HEK293 (cell line): ENCODE measurements around the gene PTGES3L.

Source experiments
- BCL11A ChIP-seq: fragments of 450-650 bp; formaldehyde crosslinking; IDR thresholded peaks from 2 replicates; pipeline ENCODE4 v1.5.1; 2016; ENCODE audit warnings: low read depth, missing biosample characterization, missing genetic modification characterization
- EGR2 ChIP-seq: fragments of 450-650 bp; formaldehyde crosslinking; IDR thresholded peaks from 2 replicates; pipeline ENCODE4 v1.5.1; 2016; ENCODE audit warnings: low read depth, missing biosample characterization, missing genetic modification characterization
- FEZF1 ChIP-seq: fragments of 450-650 bp; formaldehyde crosslinking; IDR thresholded peaks from 2 replicates; pipeline ENCODE4 v1.5.1; 2016; ENCODE audit warnings: missing biosample characterization, missing genetic modification characterization
- GFI1B ChIP-seq: fragments of 450-650 bp; formaldehyde crosslinking; IDR thresholded peaks from 2 replicates; pipeline ENCODE4 v1.5.1; 2016; ENCODE audit warnings: missing biosample characterization, missing genetic modification characterization
- GLI4 ChIP-seq: fragments of 450-650 bp; formaldehyde crosslinking; IDR thresholded peaks from 2 replicates; pipeline ENCODE4 v1.5.1; 2016; ENCODE audit warnings: missing biosample characterization, missing genetic modification characterization
- ZBTB20 ChIP-seq: fragments of 450-650 bp; formaldehyde crosslinking; IDR thresholded peaks from 2 replicates; pipeline ENCODE4 v1.5.1; 2016; ENCODE audit warnings: missing biosample characterization, missing genetic modification characterization
- ZFP3 ChIP-seq: fragments of 450-650 bp; formaldehyde crosslinking; IDR thresholded peaks from 2 replicates; pipeline ENCODE4 v1.5.1; 2016; ENCODE audit warnings: low read depth, missing biosample characterization, missing genetic modification characterization
- ZNF10 ChIP-seq: fragments of 450-650 bp; formaldehyde crosslinking; IDR thresholded peaks from 2 replicates; pipeline ENCODE4 v1.5.1; 2017; ENCODE audit warnings: missing biosample characterization, missing genetic modification characterization
- ZNF133 ChIP-seq: fragments of 450-650 bp; formaldehyde crosslinking; IDR thresholded peaks from 2 replicates; pipeline ENCODE4 v1.5.1; 2016; ENCODE audit warnings: missing biosample characterization, missing genetic modification characterization
- ZNF148 ChIP-seq: fragments of 450-650 bp; formaldehyde crosslinking; IDR thresholded peaks from 2 replicates; pipeline ENCODE4 v1.5.0; 2017; ENCODE audit warnings: missing biosample characterization, missing genetic modification characterization, borderline replicate concordance
- ZNF155 ChIP-seq: fragments of 450-650 bp; formaldehyde crosslinking; IDR thresholded peaks from 2 replicates; pipeline ENCODE4 v1.5.1; 2016; ENCODE audit warnings: missing biosample characterization, missing genetic modification characterization
- ZNF169 ChIP-seq: fragments of 450-650 bp; formaldehyde crosslinking; IDR thresholded peaks from 2 replicates; pipeline ENCODE4 v1.5.1; 2016; ENCODE audit warnings: missing biosample characterization, missing genetic modification characterization
- ZNF19 ChIP-seq: fragments of 450-650 bp; formaldehyde crosslinking; IDR thresholded peaks from 2 replicates; pipeline ENCODE4; 2016; ENCODE audit warnings: missing biosample characterization, missing genetic modification characterization, low read depth
- ZNF202 ChIP-seq: fragments of 450-650 bp; formaldehyde crosslinking; IDR thresholded peaks from 2 replicates; pipeline ENCODE4 v1.5.1; 2016; ENCODE audit warnings: missing biosample characterization, missing genetic modification characterization, borderline replicate concordance
- ZNF223 ChIP-seq: fragments of 450-650 bp; formaldehyde crosslinking; IDR thresholded peaks from 2 replicates; pipeline ENCODE4 v1.5.1; 2016; ENCODE audit warnings: missing biosample characterization, missing genetic modification characterization
- ZNF449 ChIP-seq: fragments of 450-650 bp; formaldehyde crosslinking; IDR thresholded peaks from 2 replicates; pipeline ENCODE4 v1.5.1; 2017; ENCODE audit warnings: missing biosample characterization, mild to moderate bottlenecking, missing genetic modification characterization, moderate library complexity
- ZNF473 ChIP-seq: fragments of 450-650 bp; formaldehyde crosslinking; IDR thresholded peaks from 2 replicates; pipeline ENCODE4 v1.5.1; 2017; ENCODE audit warnings: missing biosample characterization, missing genetic modification characterization
- ZNF555 ChIP-seq: fragments of 450-650 bp; formaldehyde crosslinking; conservative IDR thresholded peaks from 2 replicates; pipeline ENCODE4 v1.5.1; 2017; ENCODE audit warnings: missing biosample characterization, mild to moderate bottlenecking, missing genetic modification characterization, inconsistent platforms
- ZNF664 ChIP-seq: fragments of 450-650 bp; formaldehyde crosslinking; IDR thresholded peaks from 2 replicates; pipeline ENCODE4 v1.5.1; 2016; ENCODE audit warnings: missing biosample characterization, missing genetic modification characterization
- ZNF707 ChIP-seq: fragments of 450-650 bp; formaldehyde crosslinking; IDR thresholded peaks from 2 replicates; pipeline ENCODE4 v1.5.1; 2016; ENCODE audit warnings: missing biosample characterization, missing genetic modification characterization
- TF ChIP-seq, protein P1 (sequence below): fragments of 450-650 bp; formaldehyde crosslinking; IDR thresholded peaks from 2 replicates; pipeline ENCODE4 v1.5.1; 2016; ENCODE audit warnings: missing biosample characterization, missing genetic modification characterization, low read depth
- TF ChIP-seq, protein P2 (sequence below): fragments of 450-650 bp; IDR thresholded peaks from 2 replicates; pipeline ENCODE4 v1.5.1; 2018; ENCODE audit warnings: missing biosample characterization, mild to moderate bottlenecking, missing genetic modification characterization
- TF ChIP-seq, protein P3 (sequence below): fragments of 450-650 bp; formaldehyde crosslinking; IDR thresholded peaks from 2 replicates; pipeline ENCODE4 v1.5.1; 2017; ENCODE audit warnings: missing biosample characterization, missing genetic modification characterization
- TF ChIP-seq, protein P4 (sequence below): fragments of 450-650 bp; formaldehyde crosslinking; IDR thresholded peaks from 2 replicates; pipeline ENCODE4 v1.5.1; 2016; ENCODE audit warnings: missing biosample characterization, missing genetic modification characterization, borderline replicate concordance

The PTGES3L gene

GRCh38 chr17:43021741-43022512 lies 42.0 kb upstream of the PTGES3L start, which contains the start of gene VAT1 (continued):
- TF ChIP-seq FEZF1 (tag by site-specific recombination): no peak
- no peak; the same call in 1 of the 2 replicates for TF ChIP-seq ZNF449 (tag by site-specific recombination)
- no peak for TF ChIP-seq ZFP3 (tag by site-specific recombination)
- TF ChIP-seq ZNF148 (tag by site-specific recombination): no peak
- TF ChIP-seq ZBTB20 (tag by site-specific recombination): peak; percentile 84
- peak; percentile 97 for TF ChIP-seq EGR2 (tag by site-specific recombination)
- TF ChIP-seq ZNF10 (tag by site-specific recombination): peak; percentile 43; the same call in 1 of the 2 replicates
- TF ChIP-seq, protein P1, sequence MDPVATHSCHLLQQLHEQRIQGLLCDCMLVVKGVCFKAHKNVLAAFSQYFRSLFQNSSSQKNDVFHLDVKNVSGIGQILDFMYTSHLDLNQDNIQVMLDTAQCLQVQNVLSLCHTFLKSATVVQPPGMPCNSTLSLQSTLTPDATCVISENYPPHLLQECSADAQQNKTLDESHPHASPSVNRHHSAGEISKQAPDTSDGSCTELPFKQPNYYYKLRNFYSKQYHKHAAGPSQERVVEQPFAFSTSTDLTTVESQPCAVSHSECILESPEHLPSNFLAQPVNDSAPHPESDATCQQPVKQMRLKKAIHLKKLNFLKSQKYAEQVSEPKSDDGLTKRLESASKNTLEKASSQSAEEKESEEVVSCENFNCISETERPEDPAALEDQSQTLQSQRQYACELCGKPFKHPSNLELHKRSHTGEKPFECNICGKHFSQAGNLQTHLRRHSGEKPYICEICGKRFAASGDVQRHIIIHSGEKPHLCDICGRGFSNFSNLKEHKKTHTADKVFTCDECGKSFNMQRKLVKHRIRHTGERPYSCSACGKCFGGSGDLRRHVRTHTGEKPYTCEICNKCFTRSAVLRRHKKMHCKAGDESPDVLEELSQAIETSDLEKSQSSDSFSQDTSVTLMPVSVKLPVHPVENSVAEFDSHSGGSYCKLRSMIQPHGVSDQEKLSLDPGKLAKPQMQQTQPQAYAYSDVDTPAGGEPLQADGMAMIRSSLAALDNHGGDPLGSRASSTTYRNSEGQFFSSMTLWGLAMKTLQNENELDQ: no peak
- no peak for TF ChIP-seq ZNF19 (tag by site-specific recombination)
- no peak for TF ChIP-seq GLI4 (tag by site-specific recombination)
- no peak for TF ChIP-seq ZNF169 (tag by site-specific recombination)
- no peak for TF ChIP-seq ZNF133 (tag by site-specific recombination)
- TF ChIP-seq, protein P2, sequence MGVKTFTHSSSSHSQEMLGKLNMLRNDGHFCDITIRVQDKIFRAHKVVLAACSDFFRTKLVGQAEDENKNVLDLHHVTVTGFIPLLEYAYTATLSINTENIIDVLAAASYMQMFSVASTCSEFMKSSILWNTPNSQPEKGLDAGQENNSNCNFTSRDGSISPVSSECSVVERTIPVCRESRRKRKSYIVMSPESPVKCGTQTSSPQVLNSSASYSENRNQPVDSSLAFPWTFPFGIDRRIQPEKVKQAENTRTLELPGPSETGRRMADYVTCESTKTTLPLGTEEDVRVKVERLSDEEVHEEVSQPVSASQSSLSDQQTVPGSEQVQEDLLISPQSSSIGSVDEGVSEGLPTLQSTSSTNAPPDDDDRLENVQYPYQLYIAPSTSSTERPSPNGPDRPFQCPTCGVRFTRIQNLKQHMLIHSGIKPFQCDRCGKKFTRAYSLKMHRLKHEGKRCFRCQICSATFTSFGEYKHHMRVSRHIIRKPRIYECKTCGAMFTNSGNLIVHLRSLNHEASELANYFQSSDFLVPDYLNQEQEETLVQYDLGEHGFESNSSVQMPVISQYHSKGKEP: no peak
- TF ChIP-seq, protein P3, sequence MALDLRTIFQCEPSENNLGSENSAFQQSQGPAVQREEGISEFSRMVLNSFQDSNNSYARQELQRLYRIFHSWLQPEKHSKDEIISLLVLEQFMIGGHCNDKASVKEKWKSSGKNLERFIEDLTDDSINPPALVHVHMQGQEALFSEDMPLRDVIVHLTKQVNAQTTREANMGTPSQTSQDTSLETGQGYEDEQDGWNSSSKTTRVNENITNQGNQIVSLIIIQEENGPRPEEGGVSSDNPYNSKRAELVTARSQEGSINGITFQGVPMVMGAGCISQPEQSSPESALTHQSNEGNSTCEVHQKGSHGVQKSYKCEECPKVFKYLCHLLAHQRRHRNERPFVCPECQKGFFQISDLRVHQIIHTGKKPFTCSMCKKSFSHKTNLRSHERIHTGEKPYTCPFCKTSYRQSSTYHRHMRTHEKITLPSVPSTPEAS: no peak
- TF ChIP-seq ZNF555 (tag by site-specific recombination): no peak
- TF ChIP-seq GFI1B (tag by site-specific recombination): no peak
- TF ChIP-seq ZNF223 (tag by site-specific recombination): no peak
- TF ChIP-seq ZNF664 (tag by site-specific recombination): no peak
- no peak for TF ChIP-seq ZNF202 (tag by site-specific recombination)
- TF ChIP-seq ZNF707 (tag by site-specific recombination): no peak
- TF ChIP-seq ZNF155: no peak
- TF ChIP-seq, protein P4, sequence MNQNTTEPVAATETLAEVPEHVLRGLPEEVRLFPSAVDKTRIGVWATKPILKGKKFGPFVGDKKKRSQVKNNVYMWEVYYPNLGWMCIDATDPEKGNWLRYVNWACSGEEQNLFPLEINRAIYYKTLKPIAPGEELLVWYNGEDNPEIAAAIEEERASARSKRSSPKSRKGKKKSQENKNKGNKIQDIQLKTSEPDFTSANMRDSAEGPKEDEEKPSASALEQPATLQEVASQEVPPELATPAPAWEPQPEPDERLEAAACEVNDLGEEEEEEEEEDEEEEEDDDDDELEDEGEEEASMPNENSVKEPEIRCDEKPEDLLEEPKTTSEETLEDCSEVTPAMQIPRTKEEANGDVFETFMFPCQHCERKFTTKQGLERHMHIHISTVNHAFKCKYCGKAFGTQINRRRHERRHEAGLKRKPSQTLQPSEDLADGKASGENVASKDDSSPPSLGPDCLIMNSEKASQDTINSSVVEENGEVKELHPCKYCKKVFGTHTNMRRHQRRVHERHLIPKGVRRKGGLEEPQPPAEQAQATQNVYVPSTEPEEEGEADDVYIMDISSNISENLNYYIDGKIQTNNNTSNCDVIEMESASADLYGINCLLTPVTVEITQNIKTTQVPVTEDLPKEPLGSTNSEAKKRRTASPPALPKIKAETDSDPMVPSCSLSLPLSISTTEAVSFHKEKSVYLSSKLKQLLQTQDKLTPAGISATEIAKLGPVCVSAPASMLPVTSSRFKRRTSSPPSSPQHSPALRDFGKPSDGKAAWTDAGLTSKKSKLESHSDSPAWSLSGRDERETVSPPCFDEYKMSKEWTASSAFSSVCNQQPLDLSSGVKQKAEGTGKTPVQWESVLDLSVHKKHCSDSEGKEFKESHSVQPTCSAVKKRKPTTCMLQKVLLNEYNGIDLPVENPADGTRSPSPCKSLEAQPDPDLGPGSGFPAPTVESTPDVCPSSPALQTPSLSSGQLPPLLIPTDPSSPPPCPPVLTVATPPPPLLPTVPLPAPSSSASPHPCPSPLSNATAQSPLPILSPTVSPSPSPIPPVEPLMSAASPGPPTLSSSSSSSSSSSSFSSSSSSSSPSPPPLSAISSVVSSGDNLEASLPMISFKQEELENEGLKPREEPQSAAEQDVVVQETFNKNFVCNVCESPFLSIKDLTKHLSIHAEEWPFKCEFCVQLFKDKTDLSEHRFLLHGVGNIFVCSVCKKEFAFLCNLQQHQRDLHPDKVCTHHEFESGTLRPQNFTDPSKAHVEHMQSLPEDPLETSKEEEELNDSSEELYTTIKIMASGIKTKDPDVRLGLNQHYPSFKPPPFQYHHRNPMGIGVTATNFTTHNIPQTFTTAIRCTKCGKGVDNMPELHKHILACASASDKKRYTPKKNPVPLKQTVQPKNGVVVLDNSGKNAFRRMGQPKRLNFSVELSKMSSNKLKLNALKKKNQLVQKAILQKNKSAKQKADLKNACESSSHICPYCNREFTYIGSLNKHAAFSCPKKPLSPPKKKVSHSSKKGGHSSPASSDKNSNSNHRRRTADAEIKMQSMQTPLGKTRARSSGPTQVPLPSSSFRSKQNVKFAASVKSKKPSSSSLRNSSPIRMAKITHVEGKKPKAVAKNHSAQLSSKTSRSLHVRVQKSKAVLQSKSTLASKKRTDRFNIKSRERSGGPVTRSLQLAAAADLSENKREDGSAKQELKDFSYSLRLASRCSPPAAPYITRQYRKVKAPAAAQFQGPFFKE (tag by site-specific recombination): no peak
- TF ChIP-seq ZNF473 (tag by site-specific recombination): no peak
- TF ChIP-seq BCL11A: peak; percentile 54; the same call in 1 of the 2 replicates
